SK-N-SH treated with all-trans-retinoic acid at 6 μM for 48 hours (cell line): ENCODE results near the gene MDM4.

Experiments used
- ATAC-seq: fragments of 200-7000 bp; cut with Tn5 transposase; 3 replicates; pipeline ENCODE4 v1.9.1; 2020; ENCODE audit warnings: mild to moderate bottlenecking, moderate library complexity
- CSDC2 ChIP-seq: fragments of 250-450 bp; sonication (Bioruptor Pico); IDR thresholded peaks from 2 replicates; pipeline ENCODE4 v1.5.0; 2020; ENCODE audit warnings: mild to moderate bottlenecking, moderate library complexity
- GLIS3 ChIP-seq: fragments of 250-450 bp; sonication (Bioruptor Pico); IDR thresholded peaks from 2 replicates; pipeline ENCODE4 v1.5.0; 2020; ENCODE audit warnings: mild to moderate bottlenecking, moderate library complexity
- PPARA ChIP-seq: fragments of 250-450 bp; sonication (Bioruptor Pico); IDR thresholded peaks from 2 replicates; pipeline ENCODE4 v1.5.0; 2020; ENCODE audit warnings: mild to moderate bottlenecking, borderline replicate concordance
- RARB ChIP-seq: fragments of 250-450 bp; sonication (Bioruptor Pico); IDR thresholded peaks from 2 replicates; pipeline ENCODE4 v1.8.0; 2021; ENCODE audit warnings: mild to moderate bottlenecking, moderate library complexity
- TCF4 ChIP-seq: fragments of 250-450 bp; sonication (Bioruptor Pico); IDR thresholded peaks from 2 replicates; pipeline ENCODE4 v1.8.0; 2021; ENCODE audit warnings: mild to moderate bottlenecking, moderate library complexity, borderline replicate concordance
- TSHZ2 ChIP-seq: fragments of 250-450 bp; sonication (Bioruptor Pico); IDR thresholded peaks from 2 replicates; pipeline ENCODE4 v1.5.0; 2020; ENCODE audit warnings: mild to moderate bottlenecking, moderate library complexity
- ZC3H10 ChIP-seq: fragments of 250-450 bp; sonication (Bioruptor Pico); IDR thresholded peaks from 2 replicates; pipeline ENCODE4 v1.5.1; 2021; ENCODE audit warnings: mild to moderate bottlenecking, moderate library complexity
- ZNF565 ChIP-seq: fragments of 450-650 bp; formaldehyde crosslinking; conservative IDR thresholded peaks from 2 replicates; pipeline ENCODE4 v1.5.0; 2020; ENCODE audit warnings: low read depth, mild to moderate bottlenecking, moderate library complexity
- ZNF70 ChIP-seq: fragments of 450-650 bp; formaldehyde crosslinking; IDR thresholded peaks from 2 replicates; pipeline ENCODE4 v1.5.0; 2020; ENCODE audit warnings: mild to moderate bottlenecking, moderate library complexity

MDM4 gene

GRCh38 chr1:204602871-204603542, 86.8 kb downstream of the MDM4 start:
- TF ChIP-seq GLIS3 (CRISPR knock-in tag) (no peak), ZNF565 (CRISPR knock-in tag) (no peak), ZC3H10 (CRISPR knock-in tag) (no peak), PPARA (CRISPR knock-in tag) (no peak), ZNF70 (CRISPR knock-in tag) (no peak)
- no peak for ATAC-seq

GRCh38 chr1:204605791-204606190, 89.6 kb downstream of the MDM4 start:
- ATAC-seq, result no peak
- TF ChIP-seq PPARA (CRISPR knock-in tag), result no peak
- TF ChIP-seq TSHZ2 (CRISPR knock-in tag), result no peak
- TF ChIP-seq CSDC2, result no peak
- no peak for TF ChIP-seq TCF4 (CRISPR knock-in tag)
- no peak for TF ChIP-seq RARB (CRISPR knock-in tag)
- TF ChIP-seq, all 23 proteins: peak for 0
